ENCODE results near the gene GABRG3. TPM values are rescaled to one million over a fixed set of nuclear protein-coding genes. Genes with fewer than 3 reads are reported as not detected.

Gene GABRG3
- total and polyA plus RNA-seq, 10 of the 15 experiments (the other 5 are each of a cell fraction or from before 2014, with no cell fraction given): 0.15 TPM; not detected in 9

DNA sequence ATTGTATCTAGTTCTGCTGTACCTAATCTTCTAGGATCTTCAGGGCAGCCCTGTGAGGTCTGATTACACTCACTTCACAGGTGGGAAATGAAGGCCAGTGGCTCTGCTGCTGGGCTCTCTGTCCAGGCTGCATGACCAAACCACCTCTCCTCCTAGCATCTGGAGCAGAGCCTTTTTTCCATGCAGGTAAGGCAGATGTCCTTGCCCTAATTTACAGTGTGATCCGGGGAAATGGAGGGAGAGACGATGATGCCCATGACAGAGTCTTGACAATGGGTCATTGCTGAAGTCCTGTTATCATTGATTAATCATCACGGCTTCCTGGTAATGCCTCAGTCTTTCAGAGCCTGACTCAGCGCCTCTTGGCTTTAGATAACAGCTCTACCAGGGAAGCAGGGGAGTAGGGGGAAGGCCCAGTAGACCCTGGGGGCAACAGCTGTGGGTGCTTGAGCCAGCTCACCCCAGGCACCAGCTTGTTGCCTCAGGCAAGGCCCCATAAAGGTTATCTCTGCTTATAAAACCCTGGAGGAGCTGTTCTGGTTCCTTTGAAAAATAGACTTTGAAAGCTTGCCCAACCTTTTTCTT, 153.4 kb downstream of the GABRG3 start (continued):
- no peak for TF ChIP-seq MYB (IDR thresholded peaks at IDR 0.05; ENCODE audit: borderline replicate concordance, low read depth, low read length)
- TF ChIP-seq NBN (IDR thresholded peaks at IDR 0.05): no peak
- TF ChIP-seq TARDBP (IDR thresholded peaks at IDR 0.05; ENCODE audit: borderline replicate concordance): no peak
- no peak for TF ChIP-seq SMARCA5 (IDR thresholded peaks at IDR 0.05)
- no peak for TF ChIP-seq SUZ12 (IDR thresholded peaks at IDR 0.05; ENCODE audit: unreplicated experiment)
- TF ChIP-seq SREBF1 (IDR thresholded peaks at IDR 0.05; ENCODE audit: low read length): no peak
- TF ChIP-seq MEF2A (IDR thresholded peaks at IDR 0.05; ENCODE audit: insufficient read depth, low read depth, low read length): no peak
- TF ChIP-seq PAX8 (IDR thresholded peaks at IDR 0.05): no peak
- TF ChIP-seq BACH1 (IDR thresholded peaks at IDR 0.05; ENCODE audit: borderline replicate concordance): no peak

DNA sequence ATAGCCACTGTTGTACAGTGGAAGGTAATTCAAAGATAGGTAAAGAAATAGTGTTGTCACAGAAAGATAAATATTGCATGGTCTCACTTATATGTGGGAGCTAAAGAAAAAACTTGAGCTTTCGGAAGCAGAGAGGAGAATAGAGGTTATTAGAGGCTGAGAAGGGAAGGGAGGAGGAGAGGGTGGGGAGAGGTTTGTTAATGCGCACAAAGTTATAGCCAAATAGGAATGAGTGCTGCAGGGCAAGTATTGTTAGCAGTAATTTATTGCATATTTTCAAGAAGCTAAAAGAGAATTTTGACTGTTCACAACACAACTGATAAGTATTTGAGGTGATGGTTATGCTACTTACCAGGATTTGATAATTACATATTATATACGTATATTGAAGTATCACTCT, 154.2 kb downstream of the GABRG3 start:
- Histone ChIP-seq H4K20me1 (ENCODE audit: control insufficient read depth, insufficient read depth) (no peaks in the 10 kb centered on the region), H2AFZ (ENCODE audit: control insufficient read depth, low read depth, low read length) (no peak overlapping the region), H3K36me3 (ENCODE audit: control insufficient read depth in 2 of 2, insufficient read depth in 2 of 2, low read length in 1 of 2) (no peaks in the 10 kb centered on the region), H3K4me3 (no peak overlapping the region), H3K79me2 (ENCODE audit: control insufficient read depth, insufficient read depth, low read length) (no peaks in the 10 kb centered on the region), H3K9ac (ENCODE audit: control insufficient read depth, insufficient read depth, low read length) (no peak overlapping the region), H3K4me2 (ENCODE audit: control insufficient read depth, insufficient read depth) (no peak overlapping the region), H3K27me3 (replicated peaks in 1 of 2; ENCODE audit: control insufficient read depth in 2 of 2, insufficient read depth in 2 of 2, low read length in 1 of 2) (no peaks in the 10 kb centered on the region), H3K4me1 (ENCODE audit: control insufficient read depth, insufficient read depth, low read length) (no peaks in the 10 kb centered on the region), H3K27ac (ENCODE audit: control insufficient read depth, insufficient read depth) (no peak overlapping the region), H3K9me3 (replicated peaks; ENCODE audit: control insufficient read depth, insufficient read depth, low read length) (no peaks in the 10 kb centered on the region; the same call in 2 of the 3 replicates)
- ChIA-PET RAD21 (ENCODE audit: unreplicated experiment) (no interaction called here), POLR2A (no interaction called here), CTCF (no interaction called here), SMC1A (ENCODE audit: uncharacterized antibody, unreplicated experiment) (interaction anchor here (0.6 kb wide), 1 partner anchor 606 kb away, joined by 3 read pairs; no protein-coding TSS in a partner anchor)
- no peak for FAIRE-seq
- 34% methylated on average over 3 of the region's 3 CpGs for WGBS (ENCODE audit: insufficient coverage, insufficient replicate concordance, low lambda C conversion rate, missing lambda C conversion rate)
- intact Hi-C loops (cut with micrococcal nuclease; ENCODE audit: unreplicated experiment): no loop called here
- BruUV-seq (replicated peaks): no TSS peak
- in situ Hi-C loops (cut with MboI): no loop called here
- no peak for ATAC-seq
- TF ChIP-seq ZNF207 (IDR thresholded peaks at IDR 0.05; ENCODE audit: borderline replicate concordance): no peak
- no peak for TF ChIP-seq EZH2 (IDR thresholded peaks at IDR 0.05; ENCODE audit: borderline replicate concordance, control insufficient read depth, low read depth, low read length)
- DNase-seq (ENCODE audit: low read depth, low spot score): no peak
